PC-9 (cell line): Measurements from ENCODE around the gene FAM167B.

ENCODE experiments used
- CTCF ChIP-seq: fragments of 200-600 bp; sonication (generic); conservative IDR thresholded peaks from 2 replicates; pipeline ENCODE4 v1.6.1; 2017; ENCODE audit warnings: mixed run types, antibody characterized with exemption, mild to moderate bottlenecking, moderate library complexity
- EZH2 ChIP-seq: fragments of 200-600 bp; sonication (generic); IDR thresholded peaks from 2 replicates; pipeline ENCODE4 v1.8.0; 2017; ENCODE audit warnings: antibody characterized with exemption, low read depth

GRCh38 chr1:32208469-32208868 is 38.6 kb upstream of the FAM167B start:
- TF ChIP-seq CTCF (no peak), EZH2 (no peak)
